ENCODE data around the gene LRRN4. TPM values are rescaled to one million over a fixed set of nuclear protein-coding genes. Genes with fewer than 3 reads are reported as not detected.

LRRN4 gene
- total RNA-seq, 1 donor: 0.09 TPM

DNA sequence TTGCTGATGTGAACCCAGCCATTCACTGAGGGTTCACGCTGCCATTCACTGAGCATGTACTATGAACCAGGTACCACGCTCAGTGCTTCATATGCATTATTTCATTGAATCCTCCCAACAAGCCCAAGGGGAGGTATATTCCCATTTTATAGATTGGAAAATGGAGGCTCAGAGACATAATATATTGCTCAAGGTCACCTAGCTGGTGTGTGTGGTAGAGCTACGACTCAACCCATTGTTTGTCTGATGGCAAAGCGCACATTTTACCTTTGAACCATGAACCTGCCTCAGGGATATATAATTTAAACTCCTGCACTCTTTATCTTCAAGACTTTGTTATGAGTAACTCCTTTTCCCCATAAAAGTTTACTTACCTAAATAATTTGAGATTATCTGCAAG, 40.7 kb upstream of the LRRN4 start:
- no peak for DNase-seq (ENCODE audit: low read depth)
- TF ChIP-seq, protein P1, sequence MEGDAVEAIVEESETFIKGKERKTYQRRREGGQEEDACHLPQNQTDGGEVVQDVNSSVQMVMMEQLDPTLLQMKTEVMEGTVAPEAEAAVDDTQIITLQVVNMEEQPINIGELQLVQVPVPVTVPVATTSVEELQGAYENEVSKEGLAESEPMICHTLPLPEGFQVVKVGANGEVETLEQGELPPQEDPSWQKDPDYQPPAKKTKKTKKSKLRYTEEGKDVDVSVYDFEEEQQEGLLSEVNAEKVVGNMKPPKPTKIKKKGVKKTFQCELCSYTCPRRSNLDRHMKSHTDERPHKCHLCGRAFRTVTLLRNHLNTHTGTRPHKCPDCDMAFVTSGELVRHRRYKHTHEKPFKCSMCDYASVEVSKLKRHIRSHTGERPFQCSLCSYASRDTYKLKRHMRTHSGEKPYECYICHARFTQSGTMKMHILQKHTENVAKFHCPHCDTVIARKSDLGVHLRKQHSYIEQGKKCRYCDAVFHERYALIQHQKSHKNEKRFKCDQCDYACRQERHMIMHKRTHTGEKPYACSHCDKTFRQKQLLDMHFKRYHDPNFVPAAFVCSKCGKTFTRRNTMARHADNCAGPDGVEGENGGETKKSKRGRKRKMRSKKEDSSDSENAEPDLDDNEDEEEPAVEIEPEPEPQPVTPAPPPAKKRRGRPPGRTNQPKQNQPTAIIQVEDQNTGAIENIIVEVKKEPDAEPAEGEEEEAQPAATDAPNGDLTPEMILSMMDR (IDR thresholded peaks at IDR 0.05; ENCODE audit: insufficient read depth, low read length): no peak

DNA sequence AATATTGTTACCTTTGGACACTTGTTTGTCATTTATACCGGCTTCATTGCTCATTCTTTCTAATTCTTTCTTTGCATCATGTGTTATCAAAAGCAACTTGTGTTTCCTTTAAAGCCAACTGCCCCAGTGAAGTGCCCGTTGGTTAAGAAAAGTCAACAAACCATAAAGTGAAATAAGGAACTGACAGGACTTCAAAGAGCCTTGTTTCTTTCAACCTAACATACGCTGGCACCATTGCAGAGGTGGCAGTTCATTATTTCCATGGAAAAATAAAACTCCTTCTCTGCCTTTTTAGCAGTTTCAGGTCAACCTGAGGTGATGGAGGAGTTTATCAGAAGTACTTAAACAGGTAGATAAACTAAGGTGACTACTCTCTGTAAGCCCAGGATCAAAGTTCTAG, 40.2 kb upstream of the LRRN4 start:
- TF ChIP-seq, protein P1 (IDR thresholded peaks at IDR 0.05; ENCODE audit: insufficient read depth, low read length): no peak
- H3K4me3 ChIP-seq (ENCODE audit: low read depth, low read length): no peak overlapping the region
- no peak for DNase-seq (ENCODE audit: low read depth)

More for the DNA sequence above, 40.7 kb upstream of the LRRN4 start:
- H3K4me3 ChIP-seq (ENCODE audit: low read depth, low read length): no peak overlapping the region

DNA sequence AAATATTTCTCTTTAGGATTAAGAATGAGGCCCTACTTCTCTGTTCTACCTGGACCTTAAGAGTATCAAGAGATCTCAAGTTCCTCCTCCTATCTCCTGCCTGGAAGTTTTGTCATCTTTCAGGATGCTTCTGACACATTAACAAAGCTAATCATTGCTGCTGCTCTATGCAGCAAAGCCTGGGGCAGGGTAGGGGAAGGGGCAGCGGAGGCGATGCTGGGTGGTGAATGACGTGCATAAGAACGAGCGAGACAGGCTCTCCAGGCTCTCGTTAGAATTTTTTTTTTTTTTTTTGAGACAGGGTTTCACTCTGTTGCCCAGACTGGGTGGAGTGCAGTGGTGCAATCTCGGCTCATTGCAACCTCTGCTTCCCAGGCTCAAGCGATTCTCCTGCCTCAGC, 37.8 kb upstream of the LRRN4 start:
- DNase-seq (ENCODE audit: low read depth): no peak
- TF ChIP-seq, protein P1 (IDR thresholded peaks at IDR 0.05; ENCODE audit: insufficient read depth, low read length): no peak
- H3K4me3 ChIP-seq (ENCODE audit: low read depth, low read length): no peak overlapping the region

DNA sequence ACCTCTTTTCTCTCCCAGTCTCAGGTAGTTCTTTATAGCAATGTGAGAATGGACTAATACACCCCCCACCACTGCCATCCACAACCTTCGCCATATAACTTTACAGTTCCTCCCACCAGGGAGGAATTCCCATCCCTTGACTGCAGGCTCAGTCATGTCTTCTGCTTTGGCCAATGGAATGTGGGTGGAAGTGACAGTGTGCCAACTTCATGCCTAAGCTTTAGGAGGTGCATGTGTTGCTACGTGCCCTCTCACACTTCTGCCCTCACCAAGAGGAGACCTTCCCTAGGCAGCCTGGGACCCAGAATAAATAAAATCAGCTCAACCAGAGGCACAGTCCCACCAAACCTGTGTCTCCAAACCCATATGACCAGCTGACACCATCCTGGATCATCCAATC, 33.0 kb upstream of the LRRN4 start:
- no peak overlapping the region for H3K4me3 ChIP-seq (ENCODE audit: low read depth, low read length)
- TF ChIP-seq, protein P1 (IDR thresholded peaks at IDR 0.05; ENCODE audit: insufficient read depth, low read length): no peak
- DNase-seq (ENCODE audit: low read depth): no peak

DNA sequence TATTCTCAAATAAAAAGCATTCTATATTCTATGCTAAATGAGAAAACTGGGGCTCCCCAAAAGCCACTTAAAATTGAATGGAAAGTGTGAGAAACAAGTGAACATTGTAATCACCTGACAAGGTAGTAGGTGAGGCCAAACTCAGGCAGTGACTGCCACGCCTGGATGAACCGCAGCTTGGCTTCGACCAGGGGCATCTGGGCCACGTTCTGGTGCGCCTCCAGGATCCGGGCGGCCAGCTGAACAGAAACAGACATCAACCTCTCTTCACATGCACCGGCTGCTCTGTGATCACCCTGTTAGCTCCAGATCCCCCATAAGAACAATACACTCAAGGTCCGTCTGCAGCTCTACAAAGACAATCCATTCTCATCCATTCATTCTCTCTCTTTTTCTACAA, 30.1 kb upstream of the LRRN4 start:
- no peak overlapping the region for H3K4me3 ChIP-seq (ENCODE audit: low read depth, low read length)
- no peak for DNase-seq (ENCODE audit: low read depth)
- TF ChIP-seq, protein P1 (IDR thresholded peaks at IDR 0.05; ENCODE audit: insufficient read depth, low read length): no peak

- DNase-seq (ENCODE audit: low read depth): peak; percentile 78
- TF ChIP-seq, protein P1 (IDR thresholded peaks at IDR 0.05; ENCODE audit: insufficient read depth, low read length): no peak
These were observed 27.4 kb upstream of the LRRN4 start for GRCh38 chr20:6081236-6081635.

DNA sequence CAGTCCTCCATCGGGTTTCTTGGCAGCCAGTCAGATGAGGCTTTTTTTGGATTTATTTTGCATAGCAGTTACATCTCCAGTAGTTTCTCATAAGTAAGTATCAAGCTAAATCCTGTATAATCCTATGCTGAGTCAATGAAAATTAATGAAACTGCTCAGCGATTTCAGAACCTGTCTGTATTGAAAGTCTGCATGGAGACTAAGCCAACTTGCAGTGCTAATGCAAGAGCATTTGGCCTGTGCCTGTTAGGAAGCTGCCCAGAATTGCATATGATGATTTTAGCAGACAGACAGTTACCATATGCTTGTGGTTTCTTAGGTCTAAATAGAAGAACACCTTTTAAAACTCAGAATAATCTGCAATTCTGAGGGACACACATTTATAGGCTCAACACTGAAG, 25.2 kb upstream of the LRRN4 start:
- no peak overlapping the region for H3K4me3 ChIP-seq (ENCODE audit: low read depth, low read length)
- TF ChIP-seq, protein P1 (IDR thresholded peaks at IDR 0.05; ENCODE audit: insufficient read depth, low read length): no peak
- DNase-seq (ENCODE audit: low read depth): no peak

More at GRCh38 chr20:6081236-6081635, 27.4 kb upstream of the LRRN4 start:
- no peak overlapping the region for H3K4me3 ChIP-seq (ENCODE audit: low read depth, low read length)

Measured in fibroblast of the aortic adventitia (primary cell).